ENCODE measurements around the gene GADD45G.

DNA sequence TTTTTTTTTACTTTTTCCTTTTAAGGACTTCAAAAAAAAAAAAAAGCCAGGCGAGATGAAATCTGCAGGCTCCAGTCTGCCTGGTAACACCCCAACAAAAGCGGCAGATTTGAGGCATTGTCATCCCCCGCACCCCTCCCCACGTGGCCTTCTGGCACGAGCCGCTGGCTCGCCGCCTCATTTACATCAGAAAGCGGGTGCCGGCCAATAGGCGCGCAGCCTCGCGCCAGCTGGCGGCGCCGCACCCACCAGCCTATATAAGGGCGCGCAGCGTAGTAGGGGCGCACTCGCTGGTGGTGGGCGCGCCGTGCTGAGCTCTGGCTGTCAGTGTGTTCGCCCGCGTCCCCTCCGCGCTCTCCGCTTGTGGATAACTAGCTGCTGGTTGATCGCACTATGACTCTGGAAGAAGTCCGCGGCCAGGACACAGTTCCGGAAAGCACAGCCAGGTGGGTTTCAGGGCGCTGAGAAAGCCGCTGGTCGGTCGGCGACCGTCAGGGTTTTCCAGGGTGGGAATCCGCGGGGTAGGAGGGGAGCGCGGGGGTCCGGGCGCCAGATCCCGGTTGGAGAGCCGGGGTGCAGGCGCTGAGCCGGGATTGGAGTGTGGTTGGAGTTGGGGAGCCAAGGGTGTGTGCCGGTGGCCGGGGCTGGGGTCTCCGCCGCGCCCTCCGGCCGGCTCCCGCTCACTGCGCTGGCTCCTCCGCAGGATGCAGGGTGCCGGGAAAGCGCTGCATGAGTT is at the start of gene GADD45G:
- no peak for TF ChIP-seq ZFP3 (CRISPR knock-in tag; IDR thresholded peaks at IDR 0.05)
- no peak for TF ChIP-seq ARNTL (CRISPR knock-in tag; IDR thresholded peaks at IDR 0.05; ENCODE audit: borderline replicate concordance, low read depth)
- no peak for TF ChIP-seq PPARA (CRISPR knock-in tag; IDR thresholded peaks at IDR 0.05; ENCODE audit: borderline replicate concordance)

Data from SK-N-SH treated with all-trans-retinoic acid at 6 μM for 48 hours (cell line).